Stimulated activated CD4-positive, alpha-beta T cell treated with anti-CD3 and anti-CD28 coated beads, Interleukin-12 subunit alpha, Interleukin-12 subunit beta, amount 100 ng/mL, for 4 hours (primary cell): ENCODE measurements around the gene NINL.

Source experiments
- DNase-seq: peaks from one replicate; pipeline ENCODE4 v3.0.0-alpha.2; 2020

NINL gene

DNA sequence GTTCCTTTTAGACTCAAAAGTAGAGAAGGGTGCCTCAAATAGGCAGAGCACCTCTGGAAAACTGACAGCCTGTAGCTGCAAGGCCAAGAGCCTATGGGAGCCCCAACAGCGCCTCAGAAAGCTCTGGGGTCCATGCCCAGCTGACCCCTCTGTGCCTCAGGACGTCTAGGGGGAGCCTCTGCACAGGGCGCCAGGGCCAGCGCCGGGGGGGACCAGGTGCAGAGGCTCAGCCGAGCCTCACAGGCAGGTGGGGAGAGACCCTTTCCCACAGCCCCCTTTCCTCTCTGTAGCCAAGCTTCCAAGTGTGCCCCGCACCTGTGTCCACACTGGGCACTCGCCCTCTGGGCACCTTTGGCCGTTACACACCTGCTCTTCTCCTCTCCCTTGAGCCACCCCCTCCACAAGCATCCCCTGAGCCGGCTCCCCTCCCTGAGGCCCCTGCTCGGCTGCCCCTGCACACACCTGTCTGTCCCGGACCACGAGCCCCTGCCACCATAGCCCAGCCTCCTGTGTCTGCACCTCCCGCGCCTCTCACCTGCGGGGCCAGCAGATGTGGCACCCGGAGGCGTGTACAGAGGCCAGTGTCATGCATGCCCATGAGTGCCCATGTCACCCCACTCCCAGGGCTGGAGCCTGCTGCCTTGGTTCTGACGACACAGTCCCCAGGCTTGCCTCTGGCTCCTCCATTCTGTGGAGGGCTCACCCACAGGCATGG lies 124.6 kb downstream of the NINL start:
- DNase-seq, result no peak

DNA sequence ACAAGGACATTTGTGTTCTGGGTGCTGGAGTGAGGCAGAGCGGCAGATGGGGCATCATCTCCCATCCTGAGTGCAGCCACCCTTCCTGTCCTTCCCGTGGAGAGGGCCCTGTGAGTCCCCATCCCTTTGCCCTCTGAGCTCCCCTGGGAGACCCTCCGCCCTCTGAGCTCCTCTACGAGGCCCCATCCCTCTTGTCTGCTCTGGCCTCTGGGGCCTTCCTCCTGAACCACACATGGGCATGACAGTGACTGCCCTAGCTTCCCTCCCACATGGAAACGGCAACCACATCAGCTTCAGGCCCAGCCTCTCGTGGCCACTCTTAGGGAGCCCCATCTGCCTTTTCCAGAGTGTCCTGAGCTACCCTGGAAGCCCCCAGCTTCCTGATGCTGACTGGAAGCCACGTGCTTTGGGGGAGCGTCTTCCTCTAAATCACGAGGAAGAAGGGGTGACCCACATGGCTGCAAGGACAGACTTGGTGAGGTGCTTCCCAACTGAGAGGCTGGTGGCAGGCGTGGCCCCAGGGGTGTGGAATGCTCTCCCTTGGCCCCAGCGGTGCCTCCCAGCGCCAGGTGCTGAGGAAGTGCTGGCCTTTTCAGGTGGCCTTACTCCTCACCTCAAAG lies 125.3 kb downstream of the NINL start:
- DNase-seq, result no peak

DNA sequence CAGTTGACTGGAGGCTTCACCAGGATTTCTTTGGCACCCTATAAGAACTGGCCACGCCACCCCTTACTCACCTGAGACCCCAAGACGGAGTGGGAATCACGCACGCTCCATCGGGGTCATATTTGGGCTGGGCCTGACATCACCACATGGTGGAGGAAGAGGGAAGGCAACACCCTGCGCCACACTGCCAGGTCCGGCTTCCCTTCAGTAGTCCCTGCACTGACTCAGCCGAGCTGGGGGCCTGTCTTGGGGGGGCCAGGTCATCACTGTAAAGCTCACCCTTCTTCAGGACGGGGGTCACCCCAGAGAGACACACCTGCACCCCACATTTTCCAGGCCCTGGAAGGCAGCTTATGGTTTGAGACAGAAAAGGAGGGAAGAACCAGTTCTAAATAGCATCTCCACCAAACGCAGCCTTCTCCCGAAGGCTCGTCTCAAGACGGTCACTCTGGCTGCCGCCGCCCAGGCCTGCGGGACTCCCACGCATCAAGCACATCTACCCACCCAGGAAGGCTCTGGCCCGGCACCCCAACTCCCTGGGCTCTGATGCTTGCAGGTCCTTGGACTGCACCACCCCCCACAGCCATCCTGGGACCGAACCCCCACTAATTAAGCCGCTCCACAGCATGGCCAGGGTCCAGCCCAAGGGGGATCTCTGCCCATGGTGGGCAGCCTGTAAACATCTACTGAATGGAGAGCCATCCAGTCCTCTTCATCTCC lies 126.1 kb downstream of the NINL start:
- DNase-seq, result no peak

DNA sequence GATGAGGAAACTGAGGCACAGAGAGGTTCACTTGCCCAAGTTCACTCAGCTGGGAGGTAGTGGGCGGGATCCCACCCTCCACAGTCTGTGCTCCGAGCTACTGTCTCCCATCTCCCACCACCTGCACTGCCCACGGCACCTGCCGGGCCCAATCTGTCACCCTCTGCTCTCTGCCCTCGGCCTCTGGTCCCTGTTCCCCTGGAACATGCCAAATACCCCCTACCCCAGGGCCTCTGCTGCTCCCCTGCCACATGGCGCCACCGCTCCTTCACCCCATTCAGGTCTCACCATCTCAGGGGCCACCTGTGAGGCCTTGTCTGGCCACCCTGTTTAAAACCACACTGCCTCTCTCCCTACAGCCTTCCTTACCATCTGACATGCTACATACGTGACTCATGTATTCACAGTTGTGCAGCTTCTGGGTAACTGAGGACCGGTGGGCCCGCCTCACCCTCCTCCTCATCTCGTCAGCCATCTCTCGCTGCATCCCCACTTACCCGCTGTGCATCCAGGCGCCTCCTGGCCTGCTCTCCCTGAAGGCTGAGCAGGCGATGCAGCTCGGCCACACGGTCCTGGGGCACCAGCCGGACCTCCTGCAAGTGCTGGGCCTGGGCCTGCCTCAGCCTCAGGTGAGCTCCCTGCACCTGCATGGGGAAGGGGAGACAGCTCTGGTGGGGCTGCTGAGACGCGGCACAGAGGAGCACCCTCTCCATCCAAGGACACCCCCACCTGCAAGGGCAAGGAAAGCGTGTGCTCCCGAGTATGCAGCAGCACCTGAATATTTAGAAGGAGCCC lies 127.2 kb downstream of the NINL start:
- no peak for DNase-seq

DNA sequence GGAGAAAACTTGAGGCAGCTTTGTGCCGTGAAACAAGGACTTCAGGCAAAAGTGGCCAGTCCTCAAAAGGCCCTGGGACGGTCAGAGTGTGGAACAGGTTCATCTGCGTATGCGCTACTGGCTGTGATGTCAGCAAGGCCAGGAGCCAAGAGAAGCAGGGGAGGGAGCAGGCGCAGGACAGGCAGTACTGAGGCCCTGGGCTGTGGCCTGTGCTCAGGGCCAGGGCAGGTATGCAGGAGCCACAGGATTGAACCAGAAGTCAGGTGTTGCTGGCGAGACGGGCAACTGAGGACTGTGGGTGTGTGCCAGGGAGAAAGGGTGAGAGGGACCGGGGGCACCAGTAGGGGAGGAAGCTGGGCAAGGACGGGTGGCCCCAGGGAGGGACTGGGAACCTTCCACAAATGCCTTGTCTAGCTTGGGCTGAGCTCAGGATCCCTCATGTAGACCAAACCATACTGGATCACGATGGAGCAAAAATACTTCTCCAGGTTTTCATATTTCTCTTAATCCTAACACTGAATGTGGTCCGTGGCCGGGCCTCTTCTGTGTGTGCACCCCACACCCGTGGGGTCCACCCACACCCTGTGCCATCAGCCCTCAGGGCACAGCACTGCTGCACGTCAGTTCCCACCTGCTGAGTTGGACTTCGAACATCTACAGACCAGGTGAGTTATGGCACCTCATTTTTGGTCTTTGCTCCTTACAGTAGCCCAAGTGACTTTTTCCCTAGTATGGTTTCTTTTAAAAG lies 131.0 kb downstream of the NINL start:
- DNase-seq, result no peak

DNA sequence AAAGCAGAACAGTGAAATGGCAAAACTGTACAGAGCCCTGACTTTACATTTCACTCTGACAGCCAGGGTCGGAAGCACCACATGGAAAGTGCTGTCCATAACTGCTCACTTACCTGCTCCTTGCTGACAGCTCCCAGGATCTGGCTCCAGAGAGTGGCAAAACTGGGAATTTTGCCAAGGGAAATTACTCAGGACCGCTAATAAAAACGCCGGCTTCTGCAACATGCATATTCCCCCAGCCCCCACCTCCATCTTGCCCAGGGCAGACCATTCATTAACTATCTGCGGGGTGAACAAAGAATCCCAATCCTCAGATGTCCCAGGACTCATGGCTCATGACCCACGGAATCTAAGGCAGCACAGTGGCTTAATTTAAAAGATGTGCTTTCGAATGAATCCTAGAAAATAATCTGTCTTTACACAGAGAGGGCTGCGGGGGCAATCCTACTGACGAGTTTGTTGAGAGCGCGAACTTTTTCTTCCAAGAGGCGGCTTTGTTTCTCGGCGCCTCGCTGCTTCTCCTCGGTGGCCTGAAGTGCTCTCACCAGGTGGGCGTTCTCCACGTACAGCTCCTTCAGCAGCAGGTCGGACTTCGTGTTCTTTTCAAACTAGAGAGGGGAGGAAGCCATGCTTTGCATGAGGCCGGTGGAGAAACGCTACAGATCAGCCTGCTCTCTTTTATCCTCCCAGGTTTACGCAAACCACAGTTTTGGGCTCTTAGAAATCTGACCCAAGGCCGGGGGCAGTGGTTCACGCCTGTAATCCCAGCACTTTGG lies 132.1 kb downstream of the NINL start:
- no peak for DNase-seq

DNA sequence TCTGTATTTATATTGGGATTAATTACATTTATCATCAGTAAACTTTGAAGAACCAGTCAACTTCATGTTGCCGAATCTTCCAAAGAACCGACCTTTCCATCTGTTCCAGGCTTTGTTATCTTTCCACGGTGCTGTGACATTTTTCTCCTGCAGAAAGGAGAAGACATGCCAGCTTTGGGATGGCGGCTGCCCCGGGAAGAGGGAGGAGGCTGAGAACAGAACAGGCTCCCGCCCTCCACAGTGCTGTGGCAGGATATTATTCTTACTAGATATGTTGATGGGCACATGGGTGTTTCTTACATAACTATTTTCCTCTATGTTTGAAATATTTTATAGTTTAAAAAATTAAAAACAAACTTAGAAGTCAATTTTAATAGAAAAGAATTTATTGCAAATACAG lies 133.0 kb downstream of the NINL start:
- no peak for DNase-seq

DNA sequence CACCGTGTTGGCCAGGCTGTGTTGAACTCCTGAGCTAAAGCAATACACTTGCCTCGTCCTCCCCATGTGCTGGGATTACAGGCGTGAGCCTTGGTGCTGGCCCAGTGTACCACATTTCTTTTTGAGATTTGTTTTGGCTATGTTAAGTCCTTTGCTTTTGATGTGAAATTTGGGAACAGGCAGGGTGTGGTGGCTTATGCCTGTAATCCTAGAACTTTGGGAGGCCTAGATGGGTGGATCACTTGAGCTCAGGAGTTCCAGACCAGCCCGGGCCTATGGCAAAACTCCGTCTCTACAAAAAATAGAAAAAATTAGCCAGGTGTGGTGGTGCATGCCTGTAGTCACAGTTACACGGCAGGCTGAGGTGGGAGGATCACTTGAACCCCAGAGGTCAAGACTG lies 137.7 kb downstream of the NINL start:
- no peak for DNase-seq

DNA sequence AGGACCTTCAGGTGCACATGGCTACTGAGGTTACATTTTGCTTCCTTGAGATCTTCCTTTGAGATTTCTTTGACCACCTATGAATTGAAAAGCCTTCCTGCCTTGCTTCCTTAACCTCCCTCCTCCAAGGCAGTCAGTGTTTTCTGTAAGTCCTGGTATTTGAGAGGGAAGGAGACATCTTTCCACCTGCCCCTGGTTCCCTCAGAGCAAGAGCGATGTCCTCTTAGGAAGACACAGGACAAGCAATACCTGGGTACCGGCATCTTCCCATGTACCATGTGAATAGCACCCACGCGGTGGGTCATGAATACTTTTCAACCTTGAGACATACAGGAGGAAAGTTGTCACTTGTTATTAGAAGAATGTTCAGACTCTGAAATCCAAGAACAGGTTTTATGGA lies 140.8 kb downstream of the NINL start:
- no peak for DNase-seq

DNA sequence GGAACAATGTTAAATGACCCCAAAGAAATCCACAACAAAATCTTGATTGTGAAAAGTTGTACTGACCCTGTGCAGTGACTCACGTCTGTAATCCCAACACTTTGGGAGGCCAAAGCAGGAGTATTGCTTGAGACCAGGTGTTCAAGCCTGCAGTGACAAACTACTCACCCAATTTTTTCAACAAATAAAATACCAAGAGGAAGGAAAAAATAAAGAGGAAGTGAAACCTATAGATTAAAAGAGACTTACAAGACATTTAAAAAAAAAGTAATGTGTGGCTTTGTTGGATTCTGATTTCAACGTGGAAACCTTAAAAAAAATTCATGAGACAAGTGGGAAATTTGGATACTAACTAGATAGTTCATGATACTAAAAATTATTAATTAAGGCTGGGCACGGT lies 146.0 kb downstream of the NINL start:
- no peak for DNase-seq

DNA sequence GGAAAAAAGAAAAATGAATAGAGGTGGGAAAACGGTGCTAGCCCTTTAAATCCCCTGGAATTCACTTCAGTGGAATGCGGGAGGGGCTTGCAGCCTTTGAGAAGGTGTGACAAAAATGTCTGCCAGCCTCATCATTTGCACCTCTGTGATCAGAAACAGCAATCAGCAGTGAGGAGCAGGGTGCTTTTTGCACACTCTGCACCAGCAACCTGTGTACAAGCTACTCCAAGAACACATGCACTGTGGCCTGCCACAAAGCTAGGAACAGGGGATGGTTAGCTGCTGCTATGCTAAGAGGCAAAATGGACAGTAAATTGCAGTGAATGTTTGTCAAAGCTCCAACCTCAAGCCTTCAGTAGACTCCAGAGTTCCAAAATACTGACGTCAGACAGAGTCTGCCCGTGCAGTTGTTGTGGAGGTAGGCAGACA lies 148.2 kb downstream of the NINL start:
- DNase-seq, result no peak

DNA sequence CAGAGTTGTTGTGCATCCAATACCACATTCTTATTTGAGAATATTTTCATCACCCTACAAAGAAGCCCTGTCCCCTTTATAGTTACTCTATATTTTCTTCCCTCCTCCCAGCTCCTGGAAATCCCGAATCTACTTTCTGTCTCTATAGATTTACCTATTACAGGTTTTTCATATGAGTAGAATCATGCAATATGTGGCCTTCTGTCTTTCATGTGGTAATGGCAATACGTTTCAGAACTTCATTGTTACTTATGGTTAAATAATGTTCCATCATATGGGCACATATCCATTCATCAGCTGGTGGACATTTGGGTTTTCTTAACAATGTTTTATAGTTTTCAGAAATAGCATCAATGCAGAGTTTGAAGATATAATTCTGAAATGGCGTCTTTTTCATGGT lies 160.8 kb downstream of the NINL start:
- DNase-seq, result no peak

DNA sequence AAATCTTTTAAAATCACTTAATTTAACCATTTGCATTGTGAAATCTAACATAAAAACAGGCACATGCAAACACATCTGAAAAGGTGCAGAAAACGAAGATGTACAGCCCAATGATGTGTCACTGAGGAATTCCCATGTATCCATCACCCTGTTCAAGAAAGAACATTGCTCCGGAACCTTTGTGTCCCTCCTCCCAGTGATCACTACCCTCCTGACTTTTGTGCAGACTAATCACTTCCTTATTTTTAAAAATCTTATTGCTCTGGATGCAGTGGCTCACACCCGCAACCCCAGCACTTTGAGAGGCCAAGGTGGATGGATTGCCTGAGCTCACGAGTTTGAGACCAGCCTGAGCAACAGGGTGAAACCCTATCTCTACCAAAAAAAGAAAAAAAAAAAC lies 163.3 kb downstream of the NINL start:
- DNase-seq, result no peak

DNA sequence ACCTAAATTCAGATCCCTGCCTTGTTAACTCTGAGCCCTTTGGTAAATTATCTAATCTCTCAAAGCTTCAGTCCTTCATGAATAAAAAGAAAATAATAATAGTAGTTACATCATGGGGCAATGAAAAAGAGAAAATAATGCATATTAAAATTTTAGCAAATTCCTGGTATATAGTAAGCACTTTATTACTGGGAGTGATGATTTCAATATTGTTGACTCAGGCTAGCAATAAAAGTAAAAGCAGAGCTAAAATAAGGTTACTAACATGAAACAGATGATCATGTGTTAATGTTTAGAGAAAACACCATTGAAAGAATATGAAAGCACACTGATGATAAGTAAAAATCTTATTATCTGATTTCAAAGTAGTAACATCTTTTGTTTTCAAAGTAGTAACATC lies 164.2 kb downstream of the NINL start:
- DNase-seq, result no peak

DNA sequence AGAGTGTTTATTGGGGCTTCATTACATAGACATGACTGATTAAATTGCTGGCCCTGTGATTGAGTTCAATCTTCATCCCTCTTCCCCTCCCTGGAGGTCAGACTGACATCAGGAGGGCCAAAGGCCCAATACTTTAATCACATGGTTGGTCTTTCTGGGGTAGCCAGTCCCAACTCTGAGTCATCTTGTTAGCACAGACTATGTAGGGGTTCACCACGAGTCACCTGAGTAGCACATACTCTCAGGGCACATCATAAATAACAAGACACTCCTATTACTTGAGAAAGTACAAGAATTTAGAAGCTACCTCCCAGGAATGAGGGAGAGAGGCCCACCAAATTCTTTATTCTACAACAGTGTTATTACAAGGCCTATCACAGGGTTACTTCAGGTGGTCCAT lies 166.6 kb downstream of the NINL start:
- no peak for DNase-seq

DNA sequence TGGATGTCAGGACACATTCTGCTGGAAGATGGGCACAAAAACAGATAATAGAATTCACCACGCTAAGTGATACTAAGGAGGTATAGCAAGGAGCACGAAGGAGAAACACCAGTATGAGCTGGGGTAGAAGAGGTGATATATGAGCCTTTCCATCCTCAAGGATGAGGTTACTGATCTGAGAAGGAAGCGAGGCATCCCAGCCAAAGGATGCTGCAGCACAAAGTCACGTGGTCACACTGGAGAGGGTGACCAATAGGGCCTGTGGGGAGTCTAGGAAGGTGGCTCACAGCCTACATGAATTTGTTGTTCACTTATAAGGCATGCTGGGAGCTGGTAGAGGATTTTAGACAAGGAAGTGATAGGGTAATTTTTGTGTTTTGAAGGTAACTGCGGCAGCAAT lies 176.4 kb downstream of the NINL start:
- DNase-seq, result no peak

DNA sequence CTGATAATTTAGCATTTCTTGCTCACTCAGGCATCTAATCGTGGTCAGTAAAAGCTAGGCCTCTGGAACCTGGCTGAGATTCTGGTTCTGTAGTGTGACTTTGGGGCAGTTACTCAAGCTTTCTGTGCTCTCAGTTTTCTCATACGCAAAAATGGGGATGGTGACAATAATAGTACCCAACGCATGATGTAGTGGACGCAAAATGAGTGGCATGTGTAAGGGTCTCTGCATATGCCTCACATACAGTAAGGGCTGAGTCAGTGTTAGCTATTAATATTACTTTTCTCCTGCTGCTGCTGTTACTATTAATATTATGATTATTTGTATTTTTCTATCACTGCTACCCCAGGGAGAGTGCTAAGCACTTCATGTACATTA lies 177.2 kb downstream of the NINL start:
- DNase-seq, result no peak

DNA sequence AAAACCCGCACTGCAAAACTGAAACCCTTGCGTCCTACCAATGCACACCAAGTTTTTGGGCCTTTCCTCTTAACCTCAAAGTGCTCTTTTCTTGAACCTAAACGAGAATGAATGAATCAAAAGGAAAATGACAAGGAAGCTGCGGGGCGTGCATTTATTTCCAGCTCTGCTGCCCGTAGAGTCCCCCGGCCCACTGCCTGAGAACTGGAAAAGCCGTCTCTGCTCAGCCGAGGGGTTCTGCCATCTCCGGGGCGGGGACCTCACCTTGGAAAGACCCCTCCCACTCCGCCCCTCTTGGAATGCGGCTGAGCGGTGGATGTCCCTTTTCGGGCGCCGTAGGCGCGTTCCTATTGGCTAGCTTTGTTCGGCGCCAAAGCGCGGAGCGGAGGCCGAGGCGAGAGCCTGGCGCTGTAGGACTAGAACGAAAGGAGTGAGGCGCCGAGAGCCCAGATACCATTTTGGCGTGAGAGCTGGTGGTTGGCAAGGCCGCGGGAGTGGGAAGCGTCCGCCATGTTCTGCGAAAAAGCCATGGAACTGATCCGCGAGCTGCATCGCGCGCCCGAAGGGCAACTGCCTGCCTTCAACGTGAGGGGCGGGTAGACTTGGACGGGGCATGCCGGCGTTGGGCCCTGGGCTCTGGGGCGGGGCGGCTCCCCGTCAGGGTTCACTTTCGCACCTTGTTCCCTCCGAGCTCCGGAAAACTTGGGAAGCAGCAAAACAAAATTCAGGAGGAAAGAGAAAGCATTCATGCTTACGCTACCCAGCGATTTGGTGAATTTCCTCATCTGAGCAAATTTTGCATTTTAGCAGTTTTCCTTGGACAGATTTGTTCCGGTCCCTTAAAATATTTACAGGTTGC lies 177.8 kb downstream of the NINL start, which contains the start of gene GINS1:
Gene GINS1, plus strand, starts transcription at position 363 of the 859 bp plus-strand sequence. Its CDS starts 148 bp downstream, at position 511.
- DNase-seq, result peak; percentile 81
